ENCODE results near the gene PPARD.
A peak's percentile ranks its signal among the peaks of the same experiment; 100 is the strongest.
"Not testable (repeated sequence)": the region's sequence is repeated elsewhere in the genome, so short reads cannot be mapped to it uniquely, and the experiment has no call there.

PPARD gene

DNA sequence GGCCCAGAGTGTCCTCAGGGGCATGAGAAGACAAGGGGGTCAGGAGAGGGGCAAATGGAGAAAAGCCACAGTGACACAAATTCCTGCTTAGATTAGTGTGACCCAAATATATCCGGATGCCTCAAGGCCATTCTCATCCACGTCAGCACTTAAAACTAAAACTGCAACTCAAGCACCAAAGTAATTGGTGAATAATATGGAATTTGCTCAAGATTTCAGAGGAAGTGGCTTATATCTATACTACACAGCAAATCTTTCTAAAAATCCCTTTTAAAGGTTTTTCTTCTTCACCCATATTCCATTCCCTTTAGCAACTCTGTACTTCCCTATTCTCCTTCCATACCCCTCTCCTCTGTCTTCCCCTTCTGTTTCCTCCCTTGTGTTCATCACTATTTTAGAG lies 29.6 kb upstream of the PPARD start:
- no peak for DNase-seq

DNA sequence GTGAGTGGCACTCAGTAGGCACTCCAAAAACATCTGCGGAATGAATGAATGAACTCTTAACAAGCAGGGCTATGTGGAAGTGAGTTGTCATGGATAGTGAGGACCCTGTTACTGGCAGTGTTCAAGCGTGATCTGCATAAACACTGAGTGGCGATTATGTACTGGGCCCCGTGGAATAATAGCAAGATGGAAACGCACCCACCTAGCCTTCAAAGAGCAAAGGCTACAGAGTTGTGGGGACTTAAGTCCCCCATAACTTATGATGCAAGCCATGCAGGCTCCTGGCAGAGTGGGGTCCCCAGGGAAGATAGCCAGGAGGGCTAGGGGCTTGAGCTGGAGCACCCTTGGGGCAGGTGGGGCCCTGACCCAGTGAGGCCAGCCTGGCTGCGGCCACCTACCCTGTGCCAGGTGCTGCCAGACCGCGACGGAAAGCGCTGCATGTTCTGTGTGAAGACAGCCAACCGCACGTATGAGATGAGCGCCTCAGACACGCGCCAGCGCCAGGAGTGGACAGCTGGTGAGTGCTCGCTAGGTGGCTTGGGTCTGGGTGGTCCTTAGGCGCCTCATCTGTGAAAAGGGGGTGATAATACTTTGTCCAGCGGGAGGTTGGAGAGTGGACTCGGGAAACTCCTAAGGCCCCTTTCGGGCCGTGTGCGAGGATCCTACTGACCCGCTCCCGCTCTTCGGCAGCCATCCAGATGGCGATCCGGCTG lies 24.7 kb upstream of the PPARD start:
- DNase-seq = no peak

DNA sequence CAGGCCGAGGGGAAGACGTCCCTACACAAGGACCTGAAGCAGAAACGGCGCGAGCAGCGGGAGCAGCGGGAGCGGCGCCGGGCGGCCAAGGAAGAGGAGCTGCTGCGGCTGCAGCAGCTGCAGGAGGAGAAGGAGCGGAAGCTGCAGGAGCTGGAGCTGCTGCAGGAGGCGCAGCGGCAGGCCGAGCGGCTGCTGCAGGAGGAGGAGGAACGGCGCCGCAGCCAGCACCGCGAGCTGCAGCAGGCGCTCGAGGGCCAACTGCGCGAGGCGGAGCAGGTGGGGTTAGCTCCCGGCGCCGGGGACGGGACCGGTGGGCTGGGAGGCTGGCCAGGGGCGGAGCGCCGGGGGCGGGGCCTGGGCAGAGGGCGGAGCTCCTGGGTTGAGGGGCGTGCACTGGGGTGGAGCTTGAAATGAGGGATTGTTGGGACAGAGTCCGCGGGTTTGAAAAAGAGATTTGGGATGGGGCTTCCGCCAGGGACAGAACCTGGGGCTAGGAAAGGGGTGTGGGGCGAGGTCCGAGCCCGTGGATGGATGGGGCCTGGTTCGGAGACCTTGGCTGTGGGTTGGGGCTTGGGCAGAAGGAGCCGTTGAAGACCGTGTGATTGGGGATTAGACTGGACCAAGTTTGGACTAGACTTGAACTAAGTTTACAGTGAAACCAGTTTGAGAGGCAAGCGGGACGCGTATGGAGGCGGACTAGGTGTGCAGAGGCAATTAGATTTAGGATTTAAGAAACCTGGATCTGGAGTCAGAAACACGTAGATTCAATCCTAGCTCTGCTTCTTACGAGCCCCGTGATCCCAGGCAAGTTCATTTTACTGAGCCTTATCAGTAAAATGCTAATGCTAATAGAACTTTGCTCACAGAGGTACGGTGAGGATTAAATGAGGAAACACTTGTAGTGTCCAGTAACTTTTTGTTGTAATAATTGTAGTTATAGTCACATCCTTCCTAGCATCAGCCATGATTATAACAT lies 23.9 kb upstream of the PPARD start:
- no peak for DNase-seq

DNA sequence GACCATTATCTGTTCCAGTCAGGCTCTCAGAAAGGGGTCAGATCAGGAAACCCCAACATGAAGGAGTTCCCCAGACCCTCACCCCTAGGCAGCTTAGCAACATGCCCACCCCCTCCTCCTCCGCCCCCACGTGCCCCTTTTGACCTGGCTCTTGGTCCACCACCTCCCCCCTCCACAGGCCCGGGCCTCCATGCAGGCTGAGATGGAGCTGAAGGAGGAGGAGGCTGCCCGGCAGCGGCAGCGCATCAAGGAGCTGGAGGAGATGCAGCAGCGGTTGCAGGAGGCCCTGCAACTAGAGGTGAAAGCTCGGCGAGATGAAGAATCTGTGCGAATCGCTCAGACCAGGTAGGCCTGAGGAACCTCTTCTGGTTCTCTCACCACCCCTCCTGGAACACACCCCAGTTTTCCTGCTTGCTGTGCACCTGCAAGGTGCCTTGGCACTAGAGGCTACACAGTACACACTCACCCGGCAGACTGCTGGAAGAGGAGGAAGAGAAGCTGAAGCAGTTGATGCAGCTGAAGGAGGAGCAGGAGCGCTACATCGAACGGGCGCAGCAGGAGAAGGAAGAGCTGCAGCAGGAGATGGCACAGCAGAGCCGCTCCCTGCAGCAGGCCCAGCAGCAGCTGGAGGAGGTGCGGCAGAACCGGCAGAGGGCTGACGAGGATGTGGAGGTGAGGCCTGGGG lies 22.9 kb upstream of the PPARD start:
- no peak for DNase-seq

DNA sequence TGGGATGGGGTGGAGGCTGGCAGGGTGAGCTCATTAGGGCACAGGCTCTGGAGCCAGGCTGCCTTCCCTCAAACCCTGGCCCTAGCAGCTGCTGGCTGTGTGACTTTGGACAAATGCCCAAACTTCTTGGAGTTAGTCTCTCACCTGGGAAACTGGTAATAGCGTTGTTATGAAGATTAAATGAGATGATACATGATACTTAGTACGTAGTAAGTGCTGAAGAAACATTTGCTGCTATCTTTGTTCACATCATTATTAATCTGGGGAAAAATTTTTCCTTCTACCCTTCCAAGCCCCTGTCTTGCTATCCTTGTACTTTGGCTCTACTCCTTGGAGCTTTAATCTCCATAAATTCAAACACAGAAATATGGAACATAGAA lies 22.3 kb upstream of the PPARD start:
- DNase-seq = no peak

DNA sequence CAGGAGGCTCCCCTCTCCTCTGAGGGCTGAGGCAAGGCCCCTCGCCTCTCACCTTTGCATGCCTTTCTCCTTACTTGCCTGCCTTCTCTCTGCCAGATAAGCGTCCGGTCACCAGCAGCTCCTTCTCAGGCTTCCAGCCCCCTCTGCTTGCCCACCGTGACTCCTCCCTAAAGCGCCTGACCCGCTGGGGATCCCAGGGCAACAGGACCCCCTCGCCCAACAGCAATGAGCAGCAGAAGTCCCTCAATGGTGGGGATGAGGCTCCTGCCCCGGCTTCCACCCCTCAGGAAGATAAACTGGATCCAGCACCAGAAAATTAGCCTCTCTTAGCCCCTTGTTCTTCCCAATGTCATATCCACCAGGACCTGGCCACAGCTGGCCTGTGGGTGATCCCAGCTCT lies 21.3 kb upstream of the PPARD start:
- no peak for DNase-seq

DNA sequence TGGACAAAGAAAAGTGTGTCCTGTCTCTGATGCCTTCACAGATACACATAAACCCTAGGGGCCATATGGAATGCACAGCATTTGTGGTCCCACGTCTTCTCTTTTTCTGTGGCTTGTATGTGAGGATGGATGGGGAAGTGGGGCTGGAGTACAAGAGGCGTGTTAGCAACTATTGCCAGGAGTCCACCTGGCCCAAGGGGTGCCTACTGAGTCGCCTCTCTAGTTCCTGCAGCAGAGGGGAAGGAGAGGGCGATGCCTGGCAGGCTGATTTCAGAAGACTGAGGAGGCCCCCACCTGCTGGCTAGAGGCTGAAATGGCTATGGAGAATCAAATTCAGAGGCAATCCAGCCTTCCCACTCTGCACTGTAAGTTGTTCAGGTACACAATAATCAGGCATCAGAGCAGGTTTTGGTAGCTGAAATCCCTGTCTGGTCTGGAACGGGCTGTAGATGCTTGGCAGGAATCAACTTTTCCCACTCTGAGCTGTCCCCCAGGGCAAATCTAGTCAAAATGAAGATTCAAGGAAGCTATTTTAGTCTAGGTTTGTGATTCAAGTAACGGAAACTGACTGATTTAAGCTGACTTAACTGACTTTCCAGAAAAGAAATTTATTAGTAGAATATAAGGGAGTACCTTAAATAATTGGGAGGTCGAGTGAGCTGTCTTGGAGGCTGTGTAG lies 14.9 kb upstream of the PPARD start:
- peak; percentile 82 for DNase-seq

DNA sequence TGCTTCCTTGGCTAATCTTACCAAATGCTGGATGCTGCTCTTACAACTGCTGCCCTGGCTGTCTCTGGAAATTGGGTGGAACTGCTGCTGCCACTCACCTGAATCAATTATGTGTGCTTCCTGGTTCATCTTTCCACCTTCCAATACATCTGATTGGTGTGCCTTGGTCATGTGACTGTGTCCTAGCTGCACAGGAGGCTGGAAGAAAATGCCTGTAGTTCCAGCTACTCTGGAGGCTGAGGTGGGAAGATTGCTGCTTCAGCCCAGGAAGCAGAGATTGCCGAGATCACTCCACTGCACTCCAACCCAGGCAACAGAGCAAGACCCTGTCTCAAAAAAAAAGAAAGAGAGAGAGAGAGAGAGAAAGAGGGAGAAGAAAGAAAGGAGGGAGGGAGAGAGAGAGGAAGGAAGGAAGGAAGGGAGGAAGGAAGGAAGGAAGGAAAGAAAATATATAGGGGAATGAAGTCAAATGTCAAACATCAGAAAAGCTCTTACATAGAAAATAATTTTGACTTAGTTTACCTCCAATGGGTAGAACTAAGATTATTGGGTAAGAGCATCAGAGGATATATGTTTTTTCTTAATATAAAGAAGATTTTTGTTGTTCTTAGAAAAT lies 14.1 kb upstream of the PPARD start:
- DNase-seq = no peak

DNA sequence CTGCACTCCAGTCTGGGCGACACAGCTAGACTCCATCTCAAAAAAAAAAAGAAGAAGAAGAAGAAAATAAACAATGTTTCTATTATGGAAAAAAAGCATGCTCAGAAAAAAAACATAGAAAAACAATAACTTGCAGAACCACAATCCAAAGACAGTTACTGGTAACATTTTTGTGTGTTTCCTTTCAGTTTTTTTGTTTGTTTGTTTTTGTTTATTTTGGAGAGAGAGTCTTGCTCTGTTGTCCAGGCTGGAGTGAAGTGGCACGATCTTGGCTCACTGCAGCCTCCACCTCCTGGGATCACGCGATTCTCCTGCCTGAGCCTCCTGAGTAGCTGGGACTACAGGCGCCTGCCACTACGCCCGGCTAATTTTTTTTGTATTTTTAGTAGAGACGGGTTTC lies 13.4 kb upstream of the PPARD start:
- DNase-seq = not testable (repeated sequence)

DNA sequence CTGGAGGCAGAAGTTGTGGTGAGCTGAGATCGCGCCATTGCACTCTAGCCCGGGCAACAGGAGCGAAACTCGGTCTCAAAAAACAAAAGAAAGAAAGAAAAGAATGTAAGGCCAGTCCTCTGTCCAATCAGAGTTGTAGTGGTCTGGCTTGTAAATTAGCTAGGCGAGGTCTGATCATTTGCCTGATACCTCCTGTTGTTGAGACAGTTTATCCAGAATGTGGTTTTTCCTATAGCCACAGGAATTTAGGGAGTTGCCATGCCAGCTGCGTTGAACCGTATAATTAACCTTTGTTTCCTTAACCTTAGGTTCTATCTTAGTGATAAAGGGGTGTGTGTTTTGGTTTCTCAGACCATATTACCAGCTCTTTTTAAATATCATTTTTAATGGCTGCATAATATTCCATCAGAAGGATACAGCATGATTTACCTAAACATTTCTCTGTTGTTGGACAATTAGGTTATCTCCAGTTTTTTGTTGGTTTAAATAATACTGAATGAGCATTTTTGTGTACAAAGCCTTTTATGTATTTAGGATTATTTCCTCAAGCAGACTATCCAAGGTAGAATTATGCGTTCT lies 11.7 kb upstream of the PPARD start:
- DNase-seq = no peak

DNA sequence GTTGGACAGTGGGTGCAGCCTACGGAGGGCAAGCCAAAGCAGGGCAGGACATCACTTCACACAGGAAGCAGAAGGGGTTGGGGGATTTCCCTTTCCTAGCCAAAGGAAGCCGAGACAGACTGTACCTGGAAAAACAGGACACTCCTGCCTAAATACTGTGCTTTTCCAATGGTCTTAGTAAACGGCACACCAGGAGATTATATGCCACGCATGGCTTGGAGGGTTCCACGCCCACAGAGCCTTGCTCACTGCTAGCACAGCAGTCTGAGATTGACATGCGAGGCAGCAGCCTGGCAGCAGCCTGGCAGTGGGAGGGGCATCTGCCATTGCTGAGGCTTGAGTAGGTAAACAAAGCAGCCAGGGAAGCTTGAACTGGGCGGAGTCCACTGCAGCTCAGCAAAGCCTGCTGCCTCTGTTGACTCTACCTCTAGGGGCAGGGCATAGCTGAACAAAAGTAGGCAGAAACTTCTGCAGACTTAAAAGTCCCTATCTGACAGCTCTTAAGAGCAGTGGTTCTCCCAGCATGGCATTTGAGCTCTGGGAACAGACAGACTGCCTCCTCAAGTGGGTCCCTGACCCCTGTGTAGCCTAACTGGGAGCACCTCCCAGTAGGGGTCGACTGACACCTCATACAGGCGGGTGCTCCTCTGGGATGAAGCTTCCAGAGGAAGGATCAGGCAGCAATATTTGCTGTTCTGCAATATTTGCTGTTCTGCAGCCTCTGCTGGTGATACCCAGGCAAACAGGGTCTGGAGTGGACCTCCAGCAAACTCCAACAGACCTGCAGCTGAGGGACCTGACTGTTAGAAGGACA lies 10.1 kb upstream of the PPARD start:
- DNase-seq = peak; percentile 73

DNA sequence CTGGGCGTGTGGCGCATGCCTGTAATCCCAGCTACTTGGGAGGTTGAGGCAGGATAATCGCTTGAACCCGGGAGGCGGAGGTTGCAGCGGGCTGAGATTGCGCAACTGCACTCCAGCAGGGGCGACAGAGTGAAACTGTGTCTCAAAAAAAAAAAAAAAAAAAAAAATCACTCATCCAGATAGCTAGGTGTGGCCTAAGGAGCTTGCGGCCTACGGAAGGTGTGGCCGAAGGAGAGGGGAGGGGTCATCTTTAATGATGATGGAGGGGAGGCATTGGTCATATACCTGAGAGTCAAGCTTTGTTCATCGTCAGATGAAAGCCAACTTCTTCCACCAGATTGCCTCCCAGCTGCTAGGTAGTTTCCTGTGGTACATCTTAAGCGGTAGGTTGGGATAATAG lies 801 bp upstream of the PPARD start:
- DNase-seq = no peak

DNA sequence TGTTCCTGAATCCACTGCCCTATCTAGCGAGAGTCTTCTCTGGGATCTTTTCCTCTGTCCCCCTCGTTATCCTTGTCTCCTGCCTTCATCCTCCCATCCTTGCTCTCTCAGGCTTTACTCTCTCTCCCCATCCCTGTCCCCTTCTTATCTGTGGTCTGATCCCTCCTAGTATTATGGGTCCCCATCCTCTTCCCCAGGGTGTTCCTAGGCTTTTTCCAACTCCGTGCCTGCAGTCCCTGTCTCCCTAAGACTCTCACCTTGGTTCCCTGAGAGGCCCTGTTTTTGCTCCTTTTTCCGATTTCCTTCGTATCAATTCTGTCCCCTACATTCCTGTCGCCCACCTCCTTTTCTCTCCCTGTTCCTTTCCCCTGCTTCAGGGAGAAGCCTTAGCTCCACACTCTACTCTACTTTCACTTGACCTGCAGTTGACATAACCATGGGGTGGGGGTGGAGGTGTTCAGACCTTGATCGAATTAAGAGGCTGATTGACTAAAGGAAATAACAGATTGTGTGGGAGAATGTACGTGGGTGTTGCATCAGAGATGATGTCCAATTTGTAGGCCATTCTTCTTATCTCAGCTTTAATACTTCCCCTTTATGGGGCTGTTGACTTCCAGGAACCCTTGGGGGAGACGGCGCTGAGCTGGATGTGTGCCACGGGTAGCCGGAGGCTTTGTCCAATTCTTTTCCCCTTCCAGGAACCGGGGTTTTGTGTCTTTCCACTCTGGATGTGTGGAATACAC lies 905 bp downstream of the PPARD start:
- no peak for DNase-seq

DNA sequence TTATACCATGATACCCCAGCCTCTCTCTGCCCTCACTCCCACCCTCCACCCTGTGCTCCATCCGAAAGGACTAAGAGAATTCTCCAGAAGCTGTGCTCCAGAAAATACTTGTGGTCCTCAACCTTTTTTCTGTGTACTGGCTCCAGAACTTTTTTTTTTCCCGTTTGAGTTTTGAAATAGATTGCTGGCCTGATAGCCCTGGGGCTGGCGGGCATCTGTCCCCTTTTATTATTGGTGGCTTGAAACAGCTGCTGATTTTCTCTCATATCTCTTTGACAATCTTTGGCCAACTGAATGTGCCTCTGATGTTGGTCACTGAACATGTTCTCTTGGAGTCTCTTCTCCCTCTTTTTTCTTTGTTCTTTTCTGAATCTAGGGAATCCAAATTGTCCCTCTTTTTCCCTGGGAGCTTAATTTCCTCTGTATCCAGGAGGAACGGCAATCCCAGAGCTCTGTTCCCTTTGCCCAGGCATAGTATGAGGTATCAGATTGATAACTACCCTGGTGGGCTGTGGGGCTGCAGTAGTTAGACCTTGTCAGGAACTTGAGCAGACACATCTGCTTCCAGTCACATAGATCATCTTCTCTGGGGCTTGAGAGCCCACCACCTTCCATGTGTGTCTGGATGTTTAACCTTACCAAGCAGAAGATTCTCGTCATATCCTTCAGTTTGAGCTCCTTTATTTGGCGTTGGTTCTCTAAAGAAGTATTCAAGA lies 1.6 kb downstream of the PPARD start:
- DNase-seq = no peak

DNA sequence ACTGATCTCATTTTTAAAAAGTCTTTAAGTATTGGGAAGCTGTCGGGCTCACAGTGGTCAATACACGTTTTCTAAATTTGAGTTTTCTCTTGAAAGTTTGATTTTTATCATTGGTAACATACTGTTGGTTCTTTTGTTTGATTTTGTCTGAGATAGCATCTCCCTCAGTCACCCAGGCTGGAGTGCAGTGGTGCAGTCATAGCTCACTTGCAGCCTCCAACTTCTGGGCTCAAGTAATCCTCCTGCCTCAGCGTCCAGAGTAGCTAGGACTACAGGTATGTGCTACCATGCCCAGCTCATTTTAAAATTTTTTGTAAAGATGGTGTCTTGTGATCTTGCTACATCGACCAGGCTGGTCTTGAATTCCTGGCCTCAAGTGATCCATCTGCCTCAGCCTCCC lies 9.1 kb downstream of the PPARD start:
- no peak for DNase-seq

DNA sequence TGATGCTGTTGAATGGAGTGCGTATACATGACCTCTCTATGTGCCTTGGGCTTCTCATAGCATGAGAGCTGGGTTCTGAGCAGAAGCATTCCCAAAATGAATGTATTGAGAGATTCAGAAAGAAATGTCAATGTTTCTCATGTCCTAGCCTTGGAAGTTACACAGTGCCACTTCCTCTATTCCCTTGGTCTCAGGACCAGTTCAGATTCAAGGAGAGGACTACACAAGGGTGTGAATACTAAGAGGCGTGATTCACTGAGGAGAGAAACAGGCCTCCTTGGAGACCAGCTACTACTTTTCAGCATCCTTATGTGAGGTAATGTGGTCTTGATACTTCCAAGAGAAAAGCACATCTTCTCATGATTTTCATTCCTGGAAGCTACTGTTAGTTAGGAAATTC lies 10.4 kb downstream of the PPARD start:
- DNase-seq = no peak

DNA sequence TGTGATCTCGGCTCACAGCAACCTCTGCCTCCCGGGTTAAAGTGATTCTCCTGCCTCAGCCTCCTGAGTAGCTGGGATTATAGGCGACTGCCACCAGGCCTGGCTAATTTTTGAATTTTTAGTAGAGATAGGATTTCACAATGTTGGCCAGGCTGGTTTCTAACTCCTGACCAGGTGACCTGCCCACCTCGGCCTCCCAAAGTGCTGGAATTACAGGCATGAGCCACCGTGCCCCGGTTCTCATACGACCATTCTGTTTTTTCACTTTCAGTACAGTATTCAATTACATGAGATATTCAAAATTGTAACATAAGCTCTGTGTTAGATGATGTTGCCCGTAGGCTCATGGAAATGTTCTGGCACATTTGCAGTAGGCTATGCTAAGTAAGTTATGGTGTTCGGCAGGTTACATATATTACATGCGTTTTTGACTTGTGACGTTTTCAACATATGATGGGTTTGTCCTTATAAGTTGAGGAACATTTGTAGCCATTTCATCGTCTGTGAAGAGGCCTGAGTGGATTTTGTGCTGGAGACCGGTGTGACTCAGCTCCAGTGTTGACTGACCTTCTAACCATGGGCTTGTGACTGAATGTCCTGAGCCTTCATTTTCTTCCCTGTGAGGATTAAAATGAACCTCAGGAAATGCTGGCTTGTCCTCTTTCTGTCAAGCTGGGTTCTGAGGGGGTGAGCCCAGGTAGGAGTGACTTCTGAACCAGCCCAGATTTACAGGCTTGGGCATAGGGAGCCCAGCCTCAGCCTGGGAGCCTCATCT lies 12.2 kb downstream of the PPARD start:
- no peak for DNase-seq

DNA sequence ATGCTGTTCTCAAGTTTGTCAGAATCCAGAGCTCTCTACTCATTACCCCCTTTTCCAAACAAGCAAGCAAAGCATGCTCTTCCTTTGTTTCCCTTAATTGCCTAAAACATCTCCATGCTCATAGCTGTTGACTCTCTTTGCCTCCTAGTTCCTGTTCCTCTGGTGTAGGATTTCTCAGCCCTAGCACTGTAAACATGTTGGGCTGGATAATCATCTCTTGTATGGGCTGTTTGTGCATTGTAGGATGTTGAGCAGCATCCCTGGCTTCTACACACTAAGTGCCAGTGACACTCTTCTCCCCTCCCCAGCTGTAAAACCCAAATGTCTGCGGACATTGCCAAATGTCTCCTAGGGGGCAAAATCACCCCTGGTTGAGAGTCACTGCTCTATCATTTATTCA lies 14.0 kb downstream of the PPARD start:
- DNase-seq = no peak

DNA sequence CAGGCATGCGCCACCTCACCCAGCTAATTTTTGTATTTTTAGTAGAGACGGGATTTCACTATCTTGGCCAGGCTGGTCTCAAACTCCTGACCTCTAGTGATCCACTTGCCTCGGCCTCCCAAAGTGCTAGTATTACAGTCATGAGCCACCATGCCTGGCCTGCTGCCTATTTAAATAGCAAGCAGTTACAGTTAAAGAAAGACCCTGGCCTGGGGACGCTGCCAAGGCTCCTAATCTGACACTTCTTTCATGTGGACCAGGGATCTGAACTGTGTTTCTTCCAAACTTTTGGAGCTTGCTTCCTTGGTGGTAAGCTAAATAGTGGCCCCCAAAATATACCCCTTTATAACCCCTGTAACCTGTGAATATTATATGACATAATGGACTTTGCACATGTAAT lies 15.3 kb downstream of the PPARD start:
- DNase-seq = no peak

All from CD4-positive, alpha-beta T cell treated with Interleukin-12 subunit alpha and Interleukin-12 subunit beta, for 1 hour (primary cell).